Osteoblast (primary cell): ENCODE measurements around the gene CIB4. TPM values are rescaled to one million over a fixed set of nuclear protein-coding genes. Genes with fewer than 3 reads are reported as not detected.

Experiments used
- DNase-seq: peaks from one replicate; pipeline ENCODE4 v3.0.0; 2011; ENCODE audit warnings: low spot score, mixed read lengths; ENCODE audit not compliant: insufficient read length; ENCODE audit errors: missing footprints
- H2AFZ ChIP-seq: 2 replicates; pipeline ENCODE4 v1.6.0; 2011; ENCODE audit warnings: mild to moderate bottlenecking, low read length
- H3K27ac ChIP-seq: 2 replicates; pipeline ENCODE4 v1.5.1; 2011; ENCODE audit warnings: mild to moderate bottlenecking, low read depth, low read length, moderate library complexity
- H3K27me3 ChIP-seq: 2 replicates; pipeline ENCODE4 v1.6.0; 2012; ENCODE audit warnings: mild to moderate bottlenecking, control low read depth, inconsistent platforms, low read length, moderate library complexity; ENCODE audit not compliant: insufficient read depth
- H3K36me3 ChIP-seq: 2 replicates; pipeline ENCODE4 v1.5.1; 2011; ENCODE audit warnings: mild to moderate bottlenecking, low read length, control low read depth, moderate library complexity; ENCODE audit not compliant: insufficient read depth
- H3K4me1 ChIP-seq: 2 replicates; pipeline ENCODE4 v1.5.1; 2011; ENCODE audit warnings: mild to moderate bottlenecking, low read length, control low read depth, moderate library complexity; ENCODE audit not compliant: insufficient read depth
- H3K4me2 ChIP-seq: 2 replicates; pipeline ENCODE4 v1.6.0; 2011; ENCODE audit warnings: mild to moderate bottlenecking, low read length; ENCODE audit not compliant: insufficient read depth
- H3K4me3 ChIP-seq: fragments of 200-600 bp; sonication (generic); 3 replicates; pipeline ENCODE4 v1.5.1; 2012; ENCODE audit warnings: mild to moderate bottlenecking, low read length, inconsistent platforms; ENCODE audit not compliant: insufficient read depth
- H3K79me2 ChIP-seq: 2 replicates; pipeline ENCODE4 v1.6.0; 2012; ENCODE audit warnings: mild to moderate bottlenecking, low read length, control low read depth, inconsistent platforms; ENCODE audit not compliant: insufficient read depth
- H3K9me3 ChIP-seq: 2 replicates; pipeline ENCODE4 v1.5.1; 2011; ENCODE audit warnings: low read depth, low read length, control low read depth
- H4K20me1 ChIP-seq: 2 replicates; pipeline ENCODE4 v1.6.0; 2012; ENCODE audit warnings: mild to moderate bottlenecking, low read length, control low read depth; ENCODE audit not compliant: insufficient read depth
- CTCF ChIP-seq: IDR thresholded peaks from 2 replicates; pipeline ENCODE4 v1.5.1; 2011; ENCODE audit warnings: mild to moderate bottlenecking, low read depth, low read length, moderate library complexity; ENCODE audit errors: extremely low read depth
- total RNA-seq: library from RNA; depleted of rRNA; stranded (reverse); fragments of >200 nt; gene quantifications from 2 replicates; pipeline ENCODE4 v1.2.3, GENCODE V29; 2012

Gene CIB4
- total RNA-seq, 1 donor = not detected

- Histone ChIP-seq H3K9me3 (no peaks in the 10 kb centered on the region), H4K20me1 (no peaks in the 10 kb centered on the region), H3K4me1 (peaks cover 12% of the 10 kb centered on the region), H3K79me2 (no peaks in the 10 kb centered on the region), H3K4me2 (no peak overlapping the region), H3K4me3 (no peak overlapping the region), H3K27me3 (peaks cover 71% of the 10 kb centered on the region), H3K27ac (no peak overlapping the region), H2AFZ (no peak overlapping the region), H3K36me3 (no peaks in the 10 kb centered on the region)
- no peak for TF ChIP-seq CTCF
- peak; percentile 56 for DNase-seq
These were observed 82.1 kb downstream of the CIB4 start for GRCh38 chr2:26559044-26559405.

DNA sequence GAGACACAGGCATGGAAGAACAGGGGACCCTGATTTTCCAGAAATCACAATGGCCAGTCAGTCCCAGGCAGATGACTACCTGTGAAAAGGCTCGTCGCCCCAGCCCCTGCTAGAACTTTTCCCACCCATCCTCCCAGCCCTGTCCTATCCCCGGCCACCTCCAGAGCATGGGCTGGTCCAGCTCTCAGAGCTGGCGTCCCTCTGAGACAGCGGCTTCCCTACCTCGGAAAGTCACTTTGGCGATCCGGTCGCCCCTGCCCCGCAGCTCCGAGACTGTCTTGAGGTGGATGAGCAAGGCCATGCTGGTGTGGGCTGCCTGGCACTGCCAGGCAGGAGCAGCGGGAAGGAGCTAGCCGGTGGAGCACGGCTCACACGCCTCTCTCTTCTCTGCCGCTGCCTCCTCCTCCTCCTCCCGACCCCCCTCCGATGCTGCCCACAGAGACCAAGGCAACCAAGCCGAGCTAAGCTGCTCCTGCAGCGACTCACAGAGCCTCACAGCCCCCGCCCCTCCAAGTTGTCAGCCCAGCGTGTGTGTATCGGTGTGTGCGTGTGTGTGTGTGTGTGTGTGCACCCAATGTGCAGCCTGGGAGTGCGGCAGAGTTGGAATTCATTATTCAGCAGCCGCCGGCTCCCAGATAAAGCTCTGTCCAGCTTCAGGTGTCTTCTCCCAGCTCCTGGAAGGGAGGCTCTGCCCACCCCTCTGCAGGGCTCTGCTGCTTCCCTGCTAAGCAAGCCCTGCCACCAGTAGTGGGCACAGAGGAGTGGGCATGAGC, 82.7 kb downstream of the CIB4 start:
- peak; percentile 67 for DNase-seq
- Histone ChIP-seq H4K20me1 (no peaks in the 10 kb centered on the region), H3K9me3 (no peaks in the 10 kb centered on the region), H3K36me3 (no peaks in the 10 kb centered on the region), H2AFZ (no peak overlapping the region), H3K79me2 (no peaks in the 10 kb centered on the region), H3K4me2 (no peak overlapping the region), H3K27me3 (peaks cover 65% of the 10 kb centered on the region), H3K4me3 (no peak overlapping the region), H3K4me1 (peaks cover 12% of the 10 kb centered on the region), H3K27ac (no peak overlapping the region)
- no peak for TF ChIP-seq CTCF

DNA sequence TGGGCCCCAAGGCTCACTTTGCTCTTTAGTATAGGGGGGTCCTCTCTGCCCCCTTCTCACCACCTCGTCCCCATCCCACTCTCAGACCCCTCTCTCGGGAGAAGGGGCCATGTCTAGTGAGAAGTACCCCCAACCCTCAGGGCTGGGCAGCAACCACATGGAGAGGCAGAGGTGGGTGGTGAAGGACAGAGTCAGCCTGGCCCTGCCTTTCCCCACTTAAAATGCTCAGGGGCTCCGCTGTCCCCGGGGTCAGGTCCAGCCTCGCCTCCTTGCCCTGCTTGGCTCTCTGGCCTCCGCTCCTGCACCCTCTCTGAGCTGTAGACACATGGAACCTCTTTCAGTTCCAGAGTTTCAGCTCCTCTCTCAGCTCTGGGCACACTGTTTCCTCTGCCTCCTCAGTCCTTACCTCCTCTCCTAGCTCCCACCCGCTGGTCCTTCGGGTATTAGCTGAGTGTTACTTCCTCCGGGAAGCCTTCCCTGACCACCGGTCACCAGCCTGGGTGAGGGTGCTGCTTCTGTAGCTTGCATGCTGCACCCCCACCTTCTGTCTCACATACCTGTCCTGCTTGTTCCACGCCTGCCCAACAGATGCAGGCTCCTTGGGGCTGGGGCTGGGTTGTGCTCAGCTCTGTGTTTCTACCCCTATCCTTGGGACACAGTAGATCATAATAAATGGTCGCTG, 83.8 kb downstream of the CIB4 start:
- DNase-seq = no peak
- Histone ChIP-seq H3K4me2 (no peak overlapping the region), H3K4me1 (peaks cover 3% of the 10 kb centered on the region), H3K27me3 (peaks cover 55% of the 10 kb centered on the region), H2AFZ (no peak overlapping the region), H3K36me3 (no peaks in the 10 kb centered on the region), H3K4me3 (no peak overlapping the region), H3K9me3 (no peaks in the 10 kb centered on the region), H3K79me2 (no peaks in the 10 kb centered on the region), H3K27ac (no peak overlapping the region), H4K20me1 (no peaks in the 10 kb centered on the region)
- TF ChIP-seq CTCF = no peak

- H3K4me3 ChIP-seq = no peak overlapping the region
- no peaks in the 10 kb centered on the region for H4K20me1 ChIP-seq
- H3K4me2 ChIP-seq = no peak overlapping the region
- no peaks in the 10 kb centered on the region for H3K79me2 ChIP-seq
- no peak for DNase-seq
- H3K27me3 ChIP-seq = peaks cover 47% of the 10 kb centered on the region
- H3K27ac ChIP-seq = no peak overlapping the region
- H3K4me1 ChIP-seq = no peaks in the 10 kb centered on the region
- H3K36me3 ChIP-seq = no peaks in the 10 kb centered on the region
- H2AFZ ChIP-seq = no peak overlapping the region
- no peaks in the 10 kb centered on the region for H3K9me3 ChIP-seq
- TF ChIP-seq CTCF = no peak
These were observed 84.6 kb downstream of the CIB4 start for GRCh38 chr2:26556309-26557243.
